Measurements from ENCODE around the gene CPT1B.
A peak's percentile ranks its signal among the peaks of the same experiment; 100 is the strongest.
"Not testable (repeated sequence)": the region's sequence is repeated elsewhere in the genome, so short reads cannot be mapped to it uniquely, and the experiment has no call there.

Gene CPT1B

DNA sequence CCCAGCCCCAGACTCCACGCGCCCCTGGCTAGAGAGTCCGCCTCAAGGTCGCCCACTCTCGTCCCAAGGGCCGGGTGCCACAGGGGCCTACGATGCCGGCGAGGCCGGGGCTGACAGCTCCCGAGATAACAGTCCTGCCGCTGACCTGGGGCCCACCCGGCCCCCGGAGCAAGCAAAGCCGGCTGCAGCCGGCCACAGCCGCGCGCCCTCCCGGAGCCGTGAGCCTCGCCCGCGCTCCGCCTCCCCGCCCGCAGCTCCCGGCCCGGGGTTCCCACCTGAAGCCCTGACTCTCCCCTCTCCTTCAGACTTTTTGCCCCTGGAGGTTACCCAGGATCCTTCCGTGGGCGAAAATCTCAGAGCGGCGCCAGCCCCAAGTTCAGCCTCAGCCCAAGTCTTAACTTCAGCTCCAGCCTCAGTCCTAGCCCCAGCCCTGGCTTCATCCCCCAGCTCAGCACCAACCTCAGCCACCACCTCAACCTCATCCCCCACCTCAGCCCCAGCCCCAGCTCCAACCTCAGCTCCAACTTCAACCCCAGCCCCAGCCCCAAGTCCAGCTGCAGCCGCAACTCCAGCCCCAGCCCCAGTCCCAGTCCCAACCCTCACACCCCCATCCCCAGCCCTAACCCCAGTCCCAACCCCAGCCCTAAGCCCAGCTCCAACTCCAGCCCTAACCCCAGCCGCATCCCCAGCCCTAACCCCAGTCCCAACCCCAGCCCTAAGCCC lies 30.8 kb downstream of the CPT1B start:
- no peak overlapping the region for H3K27ac ChIP-seq
- TF ChIP-seq ZFX (IDR thresholded peaks at IDR 0.05; ENCODE audit: borderline replicate concordance), result no peak
- TF ChIP-seq, protein P1, sequence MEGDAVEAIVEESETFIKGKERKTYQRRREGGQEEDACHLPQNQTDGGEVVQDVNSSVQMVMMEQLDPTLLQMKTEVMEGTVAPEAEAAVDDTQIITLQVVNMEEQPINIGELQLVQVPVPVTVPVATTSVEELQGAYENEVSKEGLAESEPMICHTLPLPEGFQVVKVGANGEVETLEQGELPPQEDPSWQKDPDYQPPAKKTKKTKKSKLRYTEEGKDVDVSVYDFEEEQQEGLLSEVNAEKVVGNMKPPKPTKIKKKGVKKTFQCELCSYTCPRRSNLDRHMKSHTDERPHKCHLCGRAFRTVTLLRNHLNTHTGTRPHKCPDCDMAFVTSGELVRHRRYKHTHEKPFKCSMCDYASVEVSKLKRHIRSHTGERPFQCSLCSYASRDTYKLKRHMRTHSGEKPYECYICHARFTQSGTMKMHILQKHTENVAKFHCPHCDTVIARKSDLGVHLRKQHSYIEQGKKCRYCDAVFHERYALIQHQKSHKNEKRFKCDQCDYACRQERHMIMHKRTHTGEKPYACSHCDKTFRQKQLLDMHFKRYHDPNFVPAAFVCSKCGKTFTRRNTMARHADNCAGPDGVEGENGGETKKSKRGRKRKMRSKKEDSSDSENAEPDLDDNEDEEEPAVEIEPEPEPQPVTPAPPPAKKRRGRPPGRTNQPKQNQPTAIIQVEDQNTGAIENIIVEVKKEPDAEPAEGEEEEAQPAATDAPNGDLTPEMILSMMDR (IDR thresholded peaks at IDR 0.05), result no peak

- H3K27ac ChIP-seq, result no peak overlapping the region
- TF ChIP-seq, protein P1 (IDR thresholded peaks at IDR 0.05), result no peak
- no peak for TF ChIP-seq ZFX (IDR thresholded peaks at IDR 0.05; ENCODE audit: borderline replicate concordance)
Observed at GRCh38 chr22:50546326-50547262, 31.6 kb downstream of the CPT1B start.

DNA sequence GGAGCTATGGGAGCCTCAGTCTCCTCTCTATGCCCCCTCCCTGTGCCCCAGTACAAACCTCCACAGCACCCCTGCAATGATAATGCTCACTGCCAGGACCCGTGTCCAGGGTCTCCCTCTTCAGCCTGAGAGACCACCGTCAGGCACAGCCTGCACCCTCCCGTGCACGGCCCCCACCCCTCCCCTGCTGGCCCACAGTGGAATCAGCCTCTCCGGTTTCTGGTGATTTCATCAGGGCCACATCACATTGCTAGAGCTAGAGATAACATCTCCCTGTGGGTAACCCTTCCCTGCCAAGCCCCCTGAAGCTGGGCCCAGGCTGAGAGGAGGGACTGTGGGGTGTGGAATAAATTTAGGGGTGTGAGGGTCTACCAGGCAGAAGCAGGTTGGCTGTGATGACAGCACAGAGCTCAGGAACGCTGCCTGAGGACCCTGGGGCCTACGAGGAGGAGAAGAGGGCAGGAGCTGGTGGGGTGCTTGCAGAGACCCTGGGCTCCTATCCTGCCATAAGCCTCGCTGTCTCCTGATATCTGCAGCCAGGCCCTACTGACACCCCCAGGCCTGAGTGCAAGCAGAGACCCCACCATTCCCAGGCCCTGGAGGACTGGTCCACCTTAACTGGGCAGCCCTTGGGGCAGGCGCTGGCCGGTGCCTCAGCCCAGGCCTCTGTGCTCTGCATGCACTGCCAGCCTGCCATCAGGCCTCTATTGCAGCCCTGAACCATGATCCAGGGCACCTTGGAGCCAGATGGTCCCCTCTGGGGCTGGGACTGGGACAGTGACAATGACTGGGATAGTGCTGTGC lies 32.5 kb downstream of the CPT1B start, which contains the start of gene KLHDC7B:
KLHDC7B (plus strand) TSS at position 378 of the 804 bp plus-strand sequence; CDS start at position 723, 345 bp downstream.
- H3K27ac ChIP-seq, result no peak within 1 kb of the TSS
- TF ChIP-seq, protein P1 (IDR thresholded peaks at IDR 0.05), result no peak
- no peak for TF ChIP-seq ZFX (IDR thresholded peaks at IDR 0.05; ENCODE audit: borderline replicate concordance)

DNA sequence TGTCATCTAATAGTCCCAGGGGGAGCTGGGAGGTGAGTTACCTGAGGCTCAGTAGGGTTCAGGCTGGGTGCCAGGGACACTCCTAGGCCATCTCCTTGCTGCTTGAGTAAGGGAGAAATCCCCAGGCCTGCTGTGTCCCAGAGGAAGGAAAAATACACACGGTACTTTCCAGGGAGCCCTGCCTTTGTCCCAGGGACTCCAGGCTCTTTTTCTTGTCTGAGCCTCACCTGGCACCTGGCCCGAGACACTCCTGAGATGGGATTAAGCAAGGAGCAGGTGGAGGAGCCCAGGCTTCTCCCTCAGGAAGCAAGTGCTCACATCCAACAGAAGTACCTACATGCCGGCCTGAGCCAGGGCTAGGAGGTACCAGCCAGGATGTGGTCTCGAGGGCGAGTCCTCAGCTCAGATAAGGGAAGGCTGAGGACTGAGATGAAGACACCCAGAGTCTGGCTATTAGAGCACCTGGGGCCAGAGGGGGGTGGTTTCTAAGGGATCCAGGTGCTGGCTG lies 33.4 kb downstream of the CPT1B start:
- no peak overlapping the region for H3K27ac ChIP-seq
- no peak for TF ChIP-seq ZFX (IDR thresholded peaks at IDR 0.05; ENCODE audit: borderline replicate concordance)
- TF ChIP-seq, protein P1 (IDR thresholded peaks at IDR 0.05), result no peak

- H3K27ac ChIP-seq, result no peak overlapping the region
- TF ChIP-seq ZFX (IDR thresholded peaks at IDR 0.05; ENCODE audit: borderline replicate concordance), result no peak
- TF ChIP-seq, protein P1 (IDR thresholded peaks at IDR 0.05), result peak; percentile 90
Observed at GRCh38 chr22:50544078-50544745, 34.0 kb downstream of the CPT1B start.

- no peak overlapping the region for H3K27ac ChIP-seq
- TF ChIP-seq, protein P1 (IDR thresholded peaks at IDR 0.05), result no peak
- TF ChIP-seq ZFX (IDR thresholded peaks at IDR 0.05; ENCODE audit: borderline replicate concordance), result no peak
Observed at GRCh38 chr22:50542416-50542927, 35.8 kb downstream of the CPT1B start.

DNA sequence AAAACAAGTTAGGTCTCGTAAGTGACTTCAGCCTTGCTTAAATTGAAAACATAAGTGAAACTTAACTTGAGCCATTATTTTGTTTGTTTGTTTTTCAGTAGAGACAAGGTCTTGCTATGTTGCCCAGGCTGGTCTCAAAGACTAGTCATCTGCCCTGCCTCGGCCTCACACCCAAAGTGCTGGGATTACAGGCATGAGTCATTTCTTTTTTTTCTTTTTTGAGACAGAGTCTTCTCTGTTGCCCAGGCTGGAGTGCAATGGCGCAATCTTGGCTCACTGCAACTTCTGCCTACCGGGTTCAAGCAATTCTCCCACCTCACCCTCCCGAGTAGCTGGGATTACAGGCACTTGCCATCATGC lies 36.6 kb downstream of the CPT1B start:
- not testable (repeated sequence) for H3K27ac ChIP-seq

All from 22Rv1 (cell line).